ENCODE data around the gene USP33.
"Not testable (repeated sequence)": the region's sequence is repeated elsewhere in the genome, so short reads cannot be mapped to it uniquely, and the experiment has no call there.

USP33 gene

GRCh38 chr1:77673030-77673429 is 86.6 kb downstream of the USP33 start:
- no peak for DNase-seq (ENCODE audit: extremely low read depth in 1 of 2, low read depth in 1 of 2)

- DNase-seq (ENCODE audit: extremely low read depth in 1 of 2, low read depth in 1 of 2): no peak
Observed at GRCh38 chr1:77672374-77672773, 87.3 kb downstream of the USP33 start.

- DNase-seq (ENCODE audit: extremely low read depth in 1 of 2, low read depth in 1 of 2): no peak
Observed at GRCh38 chr1:77671836-77672235, 87.8 kb downstream of the USP33 start.

- no peak for DNase-seq (ENCODE audit: extremely low read depth in 1 of 2, low read depth in 1 of 2)
Observed at GRCh38 chr1:77670330-77670729, 89.3 kb downstream of the USP33 start.

- DNase-seq (ENCODE audit: extremely low read depth in 1 of 2, low read depth in 1 of 2): no peak
Observed at GRCh38 chr1:77668924-77669449, 90.7 kb downstream of the USP33 start.

GRCh38 chr1:77664939-77665516 is 94.6 kb downstream of the USP33 start:
- no peak for DNase-seq (ENCODE audit: extremely low read depth in 1 of 2, low read depth in 1 of 2)

GRCh38 chr1:77661696-77662095 is 98.0 kb downstream of the USP33 start:
- no peak for DNase-seq (ENCODE audit: extremely low read depth in 1 of 2, low read depth in 1 of 2)

- DNase-seq (ENCODE audit: extremely low read depth in 1 of 2, low read depth in 1 of 2): no peak
Observed at GRCh38 chr1:77659879-77660593, 99.6 kb downstream of the USP33 start.

- no peak for DNase-seq (ENCODE audit: extremely low read depth in 1 of 2, low read depth in 1 of 2)
Observed at GRCh38 chr1:77658271-77658670, 101.4 kb downstream of the USP33 start.

- no peak for DNase-seq (ENCODE audit: extremely low read depth in 1 of 2, low read depth in 1 of 2)
Observed at GRCh38 chr1:77655431-77655974, 104.1 kb downstream of the USP33 start.

GRCh38 chr1:77652970-77653516 is 106.6 kb downstream of the USP33 start:
- DNase-seq (ENCODE audit: extremely low read depth in 1 of 2, low read depth in 1 of 2): no peak

- DNase-seq (ENCODE audit: extremely low read depth in 1 of 2, low read depth in 1 of 2): no peak
Observed at GRCh38 chr1:77652268-77652667, 107.4 kb downstream of the USP33 start.

GRCh38 chr1:77649127-77649526 is 110.5 kb downstream of the USP33 start:
- no peak for DNase-seq (ENCODE audit: extremely low read depth in 1 of 2, low read depth in 1 of 2)

GRCh38 chr1:77646224-77646623 is 113.4 kb downstream of the USP33 start:
- DNase-seq (ENCODE audit: extremely low read depth in 1 of 2, low read depth in 1 of 2): not testable (repeated sequence)
